ENCODE data around the gene L3MBTL4.

Gene L3MBTL4

GRCh38 chr18:6170604-6171003 lies 244.1 kb downstream of the L3MBTL4 start:
- TF ChIP-seq CTCF (IDR thresholded peaks at IDR 0.05; ENCODE audit: control extremely low read depth, extremely low read depth, low read depth, missing control alignments) = no peak
- ChIA-PET CTCF (no interaction called here), POLR2A (no interaction called here)
- DNase-seq (ENCODE audit: extremely low spot score) = no peak

- no peak for DNase-seq (ENCODE audit: extremely low spot score)
- no peak for TF ChIP-seq CTCF (IDR thresholded peaks at IDR 0.05; ENCODE audit: control extremely low read depth, extremely low read depth, low read depth, missing control alignments)
- POLR2A ChIA-PET = no interaction called here
- CTCF ChIA-PET = interaction anchor here (1.0 kb wide), 1 partner anchor 15 kb away, joined by 3 read pairs; no protein-coding TSS in a partner anchor
Observed at GRCh38 chr18:6161549-6161948, 253.2 kb downstream of the L3MBTL4 start.

GRCh38 chr18:6159426-6159825 lies 255.3 kb downstream of the L3MBTL4 start:
- ChIA-PET POLR2A (no interaction called here), CTCF (interaction anchor here (0.9 kb wide), 1 partner anchor 40 kb away, joined by 4 read pairs; no protein-coding TSS in a partner anchor)
- no peak for DNase-seq (ENCODE audit: extremely low spot score)
- TF ChIP-seq CTCF (IDR thresholded peaks at IDR 0.05; ENCODE audit: control extremely low read depth, extremely low read depth, low read depth, missing control alignments) = no peak

- CTCF ChIA-PET = interaction anchor here (0.9 kb wide), 1 partner anchor 40 kb away, joined by 4 read pairs; no protein-coding TSS in a partner anchor
- no peak for TF ChIP-seq CTCF (IDR thresholded peaks at IDR 0.05; ENCODE audit: control extremely low read depth, extremely low read depth, low read depth, missing control alignments)
Observed at GRCh38 chr18:6158958-6159357, 255.8 kb downstream of the L3MBTL4 start.

GRCh38 chr18:6156446-6156845 lies 258.3 kb downstream of the L3MBTL4 start:
- TF ChIP-seq CTCF (IDR thresholded peaks at IDR 0.05; ENCODE audit: control extremely low read depth, extremely low read depth, low read depth, missing control alignments) = no peak
- ChIA-PET CTCF (no interaction called here), POLR2A (no interaction called here)
- no peak for DNase-seq (ENCODE audit: extremely low spot score)

More at GRCh38 chr18:6158958-6159357, 255.8 kb downstream of the L3MBTL4 start:
- DNase-seq (ENCODE audit: extremely low spot score) = no peak
- POLR2A ChIA-PET = no interaction called here

- ChIA-PET POLR2A (no interaction called here), CTCF (no interaction called here)
- no peak for TF ChIP-seq CTCF (IDR thresholded peaks at IDR 0.05; ENCODE audit: control extremely low read depth, extremely low read depth, low read depth, missing control alignments)
- no peak for DNase-seq (ENCODE audit: extremely low spot score)
Observed at GRCh38 chr18:6155707-6156106, 259.0 kb downstream of the L3MBTL4 start.

- DNase-seq (ENCODE audit: extremely low spot score) = no peak
- ChIA-PET POLR2A (no interaction called here), CTCF (no interaction called here)
- no peak for TF ChIP-seq CTCF (IDR thresholded peaks at IDR 0.05; ENCODE audit: control extremely low read depth, extremely low read depth, low read depth, missing control alignments)
Observed at GRCh38 chr18:6150430-6150829, 264.3 kb downstream of the L3MBTL4 start.
